KMS-11 (cell line): ENCODE measurements around the gene MACROD1.

Source experiments
- H2AFZ ChIP-seq: fragments of 200-600 bp; sonication (generic); 2 replicates; pipeline ENCODE4 v1.6.1; 2016; ENCODE audit warnings: antibody characterized with exemption, mixed run types, low read depth
- H3K27ac ChIP-seq: fragments of 200-600 bp; sonication (generic); 2 replicates; pipeline ENCODE4 v1.6.1; 2016; ENCODE audit warnings: mild to moderate bottlenecking, mixed run types
- H3K27me3 ChIP-seq: fragments of 200-600 bp; sonication (generic); 2 replicates; pipeline ENCODE4 v1.6.1; 2017; ENCODE audit warnings: mild to moderate bottlenecking, low read depth, mixed run types, moderate library complexity; ENCODE audit not compliant: insufficient read depth
- H3K36me3 ChIP-seq: fragments of 200-600 bp; sonication (generic); 2 replicates; pipeline ENCODE4 v1.6.1; 2017; ENCODE audit warnings: mild to moderate bottlenecking, mixed run types; ENCODE audit not compliant: insufficient read depth
- H3K4me1 ChIP-seq: fragments of 200-600 bp; sonication (generic); 2 replicates; pipeline ENCODE4 v1.6.1; 2016; ENCODE audit warnings: mild to moderate bottlenecking, low read depth, mixed run types; ENCODE audit not compliant: poor library complexity, severe bottlenecking
- H3K4me2 ChIP-seq: fragments of 200-600 bp; sonication (generic); 2 replicates; pipeline ENCODE4 v1.7.0; 2016; ENCODE audit warnings: mild to moderate bottlenecking, mixed run types
- H3K4me3 ChIP-seq: fragments of 200-600 bp; sonication (generic); IDR thresholded peaks from 2 replicates; pipeline ENCODE4 v1.6.1; 2017; ENCODE audit warnings: low read depth, low read length, mixed read lengths; ENCODE audit not compliant: insufficient read depth
- H3K79me2 ChIP-seq: fragments of 200-600 bp; sonication (generic); 2 replicates; pipeline ENCODE4 v1.6.1; 2016; ENCODE audit warnings: low read depth, mixed run types; ENCODE audit not compliant: insufficient read depth
- H3K9ac ChIP-seq: fragments of 200-600 bp; sonication (generic); 2 replicates; pipeline ENCODE4 v1.6.1; 2016; ENCODE audit warnings: mild to moderate bottlenecking, mixed run types
- H4K20me1 ChIP-seq: fragments of 200-600 bp; sonication (generic); 2 replicates; pipeline ENCODE4 v1.6.1; 2016; ENCODE audit warnings: mild to moderate bottlenecking, mixed run types; ENCODE audit not compliant: insufficient read depth
- CTCF ChIP-seq: fragments of 200-600 bp; sonication (generic); conservative IDR thresholded peaks from 2 replicates; pipeline ENCODE4 v1.6.1; 2017; ENCODE audit warnings: low read depth, mild to moderate bottlenecking, antibody characterized with exemption, low read length, moderate library complexity, mixed read lengths

The MACROD1 gene

GRCh38 chr11:64001484-64002420, 164.2 kb downstream of the MACROD1 start:
- Histone ChIP-seq H3K36me3 (no peaks in the 10 kb centered on the region), H3K79me2 (no peaks in the 10 kb centered on the region), H3K27me3 (no peaks in the 10 kb centered on the region), H3K4me3 (no peak overlapping the region), H4K20me1 (no peaks in the 10 kb centered on the region), H3K27ac (no peak overlapping the region), H3K4me1 (no peaks in the 10 kb centered on the region), H3K9ac (no peak overlapping the region), H3K4me2 (no peak overlapping the region), H2AFZ (no peak overlapping the region)
- TF ChIP-seq CTCF = no peak

- no peak for TF ChIP-seq CTCF
- Histone ChIP-seq H3K4me1 (no peaks in the 10 kb centered on the region), H3K4me2 (no peak overlapping the region), H3K27ac (no peak overlapping the region), H2AFZ (no peak overlapping the region), H3K79me2 (no peaks in the 10 kb centered on the region), H3K36me3 (no peaks in the 10 kb centered on the region), H3K4me3 (no peak overlapping the region), H4K20me1 (no peaks in the 10 kb centered on the region), H3K27me3 (no peaks in the 10 kb centered on the region), H3K9ac (no peak overlapping the region)
These were observed 165.0 kb downstream of the MACROD1 start for GRCh38 chr11:64000740-64001483.

- no peak overlapping the region for H3K9ac ChIP-seq
- no peak overlapping the region for H3K4me3 ChIP-seq
- no peaks in the 10 kb centered on the region for H3K79me2 ChIP-seq
- TF ChIP-seq CTCF = no peak
- H3K4me1 ChIP-seq = no peaks in the 10 kb centered on the region
- no peak overlapping the region for H2AFZ ChIP-seq
- H3K27me3 ChIP-seq = no peaks in the 10 kb centered on the region
- no peaks in the 10 kb centered on the region for H4K20me1 ChIP-seq
- no peak overlapping the region for H3K27ac ChIP-seq
- no peak overlapping the region for H3K4me2 ChIP-seq
- H3K36me3 ChIP-seq = no peaks in the 10 kb centered on the region
These were observed 165.7 kb downstream of the MACROD1 start for GRCh38 chr11:64000026-64000739.

- no peaks in the 10 kb centered on the region for H3K27me3 ChIP-seq
- TF ChIP-seq CTCF = no peak
- no peak overlapping the region for H3K27ac ChIP-seq
- no peaks in the 10 kb centered on the region for H3K36me3 ChIP-seq
- no peaks in the 10 kb centered on the region for H3K4me1 ChIP-seq
- no peaks in the 10 kb centered on the region for H4K20me1 ChIP-seq
- no peak overlapping the region for H2AFZ ChIP-seq
- no peaks in the 10 kb centered on the region for H3K79me2 ChIP-seq
- no peak overlapping the region for H3K9ac ChIP-seq
- H3K4me3 ChIP-seq = no peak overlapping the region
- H3K4me2 ChIP-seq = no peak overlapping the region
These were observed 166.4 kb downstream of the MACROD1 start for GRCh38 chr11:63999349-64000025.
